Transverse colon (tissue), 3 donors: Measurements from ENCODE around the gene SCD.

ENCODE experiments used
- CTCF ChIP-seq, 5 experiments: fragments of 200-600 bp in 3 of 5; fragments of 450-650 bp in 2 of 5; sonication (generic) in 3 of 5; IDR thresholded peaks; 1 replicate in 2 of 5; 2 replicates in 3 of 5; pipeline ENCODE4 v1.5.1; 2016 to 2017; ENCODE audit warnings: antibody characterized with exemption in 5 of 5, inconsistent platforms in 3 of 5, mild to moderate bottlenecking in 2 of 5, moderate library complexity in 1 of 5
- POLR2A ChIP-seq: fragments of 450-650 bp; IDR thresholded peaks from one replicate; pipeline ENCODE4 v1.6.1; 2016; ENCODE audit warnings: antibody characterized with exemption, mild to moderate bottlenecking, moderate library complexity

GRCh38 chr10:100328198-100328597 lies 18.8 kb upstream of the SCD start:
- TF ChIP-seq CTCF (IDR thresholded peaks at IDR 0.05) (no peak), POLR2A (no peak)
